Measurements from ENCODE around the gene KRT13. TPM values are rescaled to one million over a fixed set of nuclear protein-coding genes. Genes with fewer than 3 reads are reported as not detected.

Gene KRT13
- total RNA-seq, 1 donor from 2014 or later: 292 TPM

DNA sequence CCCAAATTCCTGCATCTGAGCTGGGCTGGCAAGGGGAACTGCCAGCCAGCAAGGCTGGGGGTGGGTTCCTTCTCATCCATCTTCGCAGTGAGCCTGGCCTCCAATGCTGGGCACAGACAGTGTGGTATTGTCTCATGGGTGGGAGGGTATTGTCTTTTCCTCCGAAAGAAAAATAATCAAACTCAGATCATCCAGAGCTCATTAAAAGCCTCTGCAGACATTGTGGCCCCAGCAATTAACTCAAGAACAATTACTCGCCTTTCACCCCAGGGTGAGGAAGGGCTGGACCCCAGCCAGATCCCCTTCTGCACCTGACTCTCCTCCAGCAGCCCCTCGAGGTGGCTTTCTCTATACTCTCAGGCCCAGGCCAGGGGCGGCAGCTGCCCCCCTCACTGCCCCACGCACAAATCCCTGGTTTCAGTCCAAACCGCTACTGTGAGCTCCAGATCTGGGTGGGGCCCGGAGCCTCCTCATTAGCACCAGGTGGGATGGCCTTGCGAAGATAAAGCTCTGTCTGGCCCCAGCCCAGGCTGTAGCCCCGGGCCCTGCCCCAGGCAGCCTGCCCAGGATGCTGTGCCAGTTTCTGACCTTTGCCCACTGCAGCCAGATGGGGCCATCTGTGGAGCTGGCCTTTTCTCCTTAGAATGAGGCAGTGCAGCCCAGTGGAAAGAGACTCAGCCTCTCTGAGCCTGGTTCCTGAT is 15.6 kb upstream of the KRT13 start:
- no peak for DNase-seq (ENCODE audit: low spot score)

DNA sequence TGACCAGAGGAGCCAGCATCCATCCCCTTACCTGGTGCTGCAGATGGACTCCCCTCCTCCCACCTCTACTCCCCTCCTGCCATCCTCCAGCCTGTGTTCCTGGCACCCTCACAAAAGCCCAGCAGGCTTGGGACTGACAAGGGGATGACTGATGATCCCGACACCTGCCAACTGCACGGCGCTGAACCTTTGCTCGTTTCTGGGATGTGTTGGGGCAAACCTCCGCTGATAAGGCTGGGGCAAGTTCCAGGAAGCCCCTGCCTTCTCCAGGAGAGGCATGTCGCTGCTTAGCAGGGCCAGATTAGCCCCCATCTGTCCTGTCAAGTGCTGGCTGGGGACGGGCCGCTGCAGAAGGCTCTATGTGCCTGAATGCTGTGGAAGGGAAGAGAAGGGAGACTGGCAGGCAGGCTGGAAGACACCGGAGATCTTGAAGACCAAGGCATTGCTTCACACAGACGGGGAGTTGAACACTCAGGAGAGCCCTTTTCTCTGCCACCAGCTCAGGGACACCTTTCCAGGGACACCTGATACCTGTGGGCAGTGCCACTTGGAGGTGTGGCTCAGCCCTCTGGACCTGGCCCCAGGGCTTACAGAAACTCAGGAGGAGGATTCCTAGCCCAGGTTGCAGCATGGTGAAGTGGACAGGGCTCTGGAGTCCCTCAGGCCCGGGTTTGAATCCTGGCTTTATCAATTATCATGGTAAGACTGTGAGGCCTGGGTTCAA is 14.3 kb upstream of the KRT13 start:
- DNase-seq (ENCODE audit: low spot score): peak; percentile 64

DNA sequence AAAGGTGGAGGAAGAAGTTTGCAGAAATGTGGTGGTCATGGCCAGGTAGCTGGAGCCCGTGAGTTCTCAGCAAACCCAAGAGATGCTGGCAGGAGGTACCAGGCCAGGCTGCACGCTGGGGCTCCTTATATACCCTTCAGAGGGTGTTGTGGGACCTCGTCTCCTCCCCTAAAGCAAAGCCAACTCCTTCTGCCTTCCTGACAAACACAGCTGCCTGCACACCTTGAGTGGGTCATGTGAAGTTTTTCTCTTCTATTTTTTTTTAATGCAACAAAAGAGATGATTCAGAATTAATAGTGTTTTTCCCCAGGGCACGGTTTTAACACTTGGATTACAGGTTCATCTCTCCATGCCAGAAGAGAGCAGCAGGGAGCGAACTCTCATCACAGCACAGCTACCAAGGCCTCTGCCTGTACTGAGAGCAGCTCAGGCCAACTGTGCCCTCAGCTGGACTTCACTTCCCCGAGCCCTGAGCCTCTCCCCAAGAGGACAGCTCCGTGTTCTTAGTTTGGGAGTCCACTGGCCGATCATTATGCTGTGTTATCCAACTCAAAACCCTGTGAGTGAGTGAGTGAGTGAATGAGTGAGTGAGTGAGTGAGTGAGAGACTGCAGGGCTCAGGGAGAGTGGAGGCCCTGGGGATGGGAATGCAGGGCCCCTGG is 13.5 kb upstream of the KRT13 start, which contains the start of gene KRT15:
TSS of gene KRT15 (minus strand) at position 102 of the 661 bp plus-strand sequence. CDS start at position 39, 63 bp downstream.
- peak; percentile 51 for DNase-seq (ENCODE audit: low spot score)

DNA sequence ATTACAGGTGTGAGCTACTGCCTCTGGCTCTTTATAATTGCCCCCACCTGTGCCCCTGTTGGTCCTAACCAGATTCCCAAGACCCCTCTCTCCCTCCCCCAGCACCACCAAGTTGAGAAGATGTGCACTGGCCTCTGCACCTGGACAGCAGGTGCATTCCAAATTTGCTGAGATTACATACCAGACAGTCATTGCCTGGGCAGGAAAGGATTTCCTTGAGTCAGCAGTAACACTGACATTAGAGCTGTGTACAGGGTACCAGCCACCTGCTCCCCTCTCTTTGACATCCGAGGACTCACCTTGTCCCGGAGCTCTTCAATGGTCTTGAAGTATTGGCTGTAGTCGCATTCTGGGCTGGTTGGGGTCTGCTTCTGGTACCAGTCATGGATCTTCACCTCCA is 12.6 kb upstream of the KRT13 start:
- DNase-seq (ENCODE audit: low spot score): no peak

DNA sequence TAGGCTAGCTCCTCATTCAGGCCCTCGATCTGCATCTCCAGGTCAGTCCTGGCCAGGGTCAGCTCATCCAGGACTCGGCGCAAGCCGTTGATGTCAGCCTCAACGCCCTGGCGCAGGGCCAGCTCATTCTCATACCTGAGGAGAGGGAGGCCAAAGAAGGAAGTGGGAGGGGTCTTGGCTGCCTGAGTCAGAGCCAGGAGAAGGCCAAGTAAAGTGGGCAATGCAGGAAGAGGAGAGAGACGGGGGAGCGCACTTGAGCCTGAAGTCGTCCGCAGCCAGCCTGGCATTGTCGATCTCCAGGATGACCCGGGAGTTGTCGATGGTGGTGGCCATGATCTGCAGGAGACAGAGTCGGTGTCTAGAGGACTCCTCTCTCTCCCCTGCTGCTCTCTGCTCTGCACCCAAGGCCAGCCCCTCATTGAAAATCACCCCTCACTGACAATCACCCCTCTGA is 11.4 kb upstream of the KRT13 start:
- DNase-seq (ENCODE audit: low spot score): no peak

DNA sequence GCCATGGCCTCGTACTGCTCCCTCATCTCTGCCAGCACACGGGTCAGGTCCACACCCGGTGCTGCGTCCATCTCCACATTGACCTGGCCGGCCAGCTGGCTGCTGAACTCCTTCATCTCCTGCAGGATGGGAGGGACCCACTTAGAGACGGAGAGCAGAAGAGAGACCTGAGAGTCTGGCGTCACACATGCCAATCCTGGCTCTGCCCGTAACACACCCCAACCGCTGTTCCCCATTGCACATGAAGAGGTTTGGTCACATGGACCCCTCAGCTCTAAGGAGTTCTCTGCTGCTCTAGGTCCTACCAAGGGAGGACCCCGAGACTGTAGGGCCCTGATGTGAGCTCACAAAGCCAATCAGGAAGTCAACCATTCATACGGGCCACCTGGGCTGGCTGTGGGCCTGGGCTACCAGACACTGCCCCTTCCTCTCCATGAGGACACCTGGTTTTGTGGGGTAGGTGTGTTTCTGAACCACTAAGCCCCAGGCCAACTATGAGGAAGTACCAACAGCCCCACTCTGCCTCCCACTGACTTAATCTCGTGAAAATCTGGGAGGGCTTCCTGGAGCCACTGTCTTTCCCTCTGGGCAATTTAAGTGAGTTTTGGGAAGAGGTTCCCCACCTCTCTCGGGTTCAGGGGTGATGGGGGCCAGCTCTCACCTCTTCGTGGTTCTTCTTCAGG is 10.9 kb upstream of the KRT13 start:
- DNase-seq (ENCODE audit: low spot score): no peak

DNA sequence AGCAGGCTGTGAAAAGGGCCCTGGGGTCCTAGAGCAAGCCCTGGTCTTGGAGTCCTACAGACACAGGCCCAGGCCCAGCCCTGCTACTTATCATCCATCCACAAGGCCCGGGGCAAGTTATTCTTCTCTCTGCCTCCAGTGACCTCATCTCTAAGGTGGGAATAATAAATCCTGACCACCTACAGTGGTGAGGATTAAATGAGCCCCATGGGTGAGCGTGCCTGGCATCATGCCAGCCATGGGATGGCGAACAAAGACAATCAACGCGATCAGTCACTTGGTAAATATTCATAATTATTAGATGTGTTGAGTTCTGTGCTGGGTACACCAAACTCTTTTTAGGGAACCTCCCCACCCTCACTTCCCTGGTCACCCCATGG is 7.7 kb upstream of the KRT13 start:
- no peak for DNase-seq (ENCODE audit: low spot score)

DNA sequence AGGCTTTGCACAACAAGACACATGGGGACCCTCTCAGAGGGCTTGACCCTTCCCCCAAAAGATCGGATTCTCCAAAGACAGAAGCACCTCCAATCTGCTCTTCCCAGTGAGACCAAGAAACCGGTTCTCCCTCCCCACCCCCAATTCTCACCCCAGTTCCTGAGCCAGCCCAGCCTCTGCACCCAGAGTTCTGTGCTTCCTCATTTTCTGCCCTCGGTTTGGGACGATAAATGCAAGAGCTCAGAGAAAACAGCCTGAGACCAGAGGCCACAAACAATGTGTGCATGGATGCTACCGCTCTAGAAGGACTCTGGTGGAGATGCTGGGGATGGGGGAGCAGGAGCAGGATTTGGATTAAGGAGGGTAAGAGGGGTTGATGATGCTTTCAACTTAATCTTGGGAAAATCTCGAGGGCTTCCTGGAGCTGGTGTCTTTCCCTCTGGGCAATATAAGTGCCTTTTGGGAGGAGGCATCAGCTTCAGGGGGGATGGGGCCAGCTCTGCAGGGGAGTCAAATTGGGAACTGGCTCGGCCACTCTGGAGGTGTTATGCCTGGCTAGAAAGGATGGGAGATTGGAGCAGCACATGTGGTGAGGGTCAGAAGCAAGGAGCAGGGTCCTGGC is 7.2 kb upstream of the KRT13 start:
- DNase-seq (ENCODE audit: low spot score): no peak

DNA sequence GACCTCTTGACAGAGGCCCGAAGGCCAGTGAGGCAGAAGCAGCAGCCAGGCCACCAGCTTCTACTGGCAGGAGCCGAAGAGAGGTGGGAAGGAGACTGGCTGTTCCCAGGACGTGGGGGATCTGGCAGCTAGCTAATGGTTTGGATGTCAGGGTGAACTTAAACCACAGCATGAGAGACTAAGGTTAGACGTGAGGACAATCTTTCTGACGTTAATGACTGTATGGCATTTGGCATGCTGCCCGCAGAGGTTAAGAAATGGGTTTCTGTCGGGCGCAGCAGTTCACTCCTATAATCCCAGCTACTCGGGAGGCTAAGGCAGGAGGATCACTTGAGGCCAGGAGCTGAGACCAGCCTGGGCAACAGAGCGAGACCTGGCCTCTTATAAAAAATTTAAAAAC is 6.3 kb upstream of the KRT13 start:
- no peak for DNase-seq (ENCODE audit: low spot score)

DNA sequence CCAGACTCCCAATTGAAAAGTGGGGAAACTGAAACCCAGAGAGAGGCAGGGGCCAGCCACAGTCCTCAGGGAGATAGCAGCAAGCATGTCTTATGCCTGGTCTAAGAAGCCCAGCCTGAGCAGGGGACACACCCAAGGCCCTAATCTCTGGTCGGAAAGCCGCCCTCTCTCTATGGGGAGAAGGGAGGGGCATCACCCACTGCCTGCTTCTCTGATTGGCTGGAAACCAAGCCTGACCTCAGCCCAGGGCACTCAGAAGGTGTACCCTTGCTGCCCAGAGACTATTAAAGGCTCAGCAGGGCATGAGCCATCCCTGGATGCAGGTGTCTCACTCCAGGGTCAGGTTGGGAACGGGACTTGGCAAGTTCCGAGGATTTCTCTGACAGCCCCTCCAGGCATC is 5.7 kb upstream of the KRT13 start:
- peak; percentile 72 for DNase-seq (ENCODE audit: low spot score)

DNA sequence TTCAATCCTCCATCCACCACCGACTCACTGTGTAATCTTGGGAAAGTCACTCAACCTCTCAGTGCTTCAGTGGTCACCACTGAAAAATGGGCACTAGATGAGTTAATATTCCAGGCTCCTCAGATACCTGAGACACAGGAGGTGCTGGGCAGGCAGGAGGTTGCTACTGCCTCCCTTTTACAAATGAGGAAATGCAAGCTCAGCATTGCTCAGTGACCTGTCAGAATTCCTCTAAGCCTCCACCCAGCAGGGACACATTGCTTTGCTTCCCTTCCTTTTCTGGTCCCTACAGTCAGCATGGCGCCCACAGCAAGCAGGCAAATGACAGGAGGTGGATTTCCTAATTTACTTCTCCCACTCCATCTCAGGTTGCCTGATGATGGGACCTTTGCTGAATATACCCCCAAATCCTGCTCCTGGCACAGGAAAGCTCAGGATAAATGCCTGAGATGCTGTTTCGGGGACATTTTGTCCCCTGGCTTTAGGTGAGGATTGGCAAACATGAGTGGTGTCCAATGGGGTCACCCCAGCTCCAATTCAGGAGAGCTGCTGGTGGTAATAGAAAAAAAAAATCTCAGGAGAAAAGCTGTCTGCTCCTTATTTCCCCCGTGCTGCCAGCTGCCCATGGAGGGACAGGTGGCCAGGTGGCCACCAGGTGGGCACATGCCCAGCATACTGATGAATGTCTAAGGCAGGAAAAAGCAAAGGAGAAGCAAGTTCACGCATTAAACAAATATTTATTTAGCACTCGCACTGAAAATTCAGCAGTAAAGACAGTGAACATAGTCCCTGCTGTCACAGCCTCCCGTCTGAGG is 5.0 kb upstream of the KRT13 start:
- DNase-seq (ENCODE audit: low spot score): no peak

DNA sequence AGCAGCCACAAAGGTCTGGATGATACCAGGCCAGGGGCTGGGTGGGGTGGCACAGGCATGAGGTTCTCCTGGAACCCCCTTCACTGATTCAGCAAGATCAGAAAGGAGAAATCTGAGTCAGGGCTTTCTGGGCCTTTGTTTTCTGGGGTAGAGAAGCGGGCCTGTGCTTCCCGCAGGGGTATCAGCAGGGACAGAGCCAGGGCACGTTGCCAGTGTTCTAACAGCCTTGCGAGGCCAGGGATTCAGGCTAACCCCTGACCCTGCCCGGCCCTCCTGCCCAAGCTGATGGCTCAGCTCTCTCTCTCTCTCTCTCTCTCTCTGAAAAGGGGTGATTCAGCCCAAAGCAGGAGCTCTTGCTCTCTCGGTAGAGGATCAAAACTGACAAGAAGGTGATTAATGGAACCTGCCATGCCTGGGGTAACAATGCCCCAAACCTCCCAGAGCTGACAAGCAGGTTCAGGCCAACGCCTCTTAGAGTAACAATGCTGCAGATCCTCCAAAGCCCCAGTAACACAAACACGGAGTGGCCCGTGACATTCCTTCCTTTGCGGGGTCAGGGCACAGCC is 2.0 kb upstream of the KRT13 start:
- peak; percentile 59 for DNase-seq (ENCODE audit: low spot score)

DNA sequence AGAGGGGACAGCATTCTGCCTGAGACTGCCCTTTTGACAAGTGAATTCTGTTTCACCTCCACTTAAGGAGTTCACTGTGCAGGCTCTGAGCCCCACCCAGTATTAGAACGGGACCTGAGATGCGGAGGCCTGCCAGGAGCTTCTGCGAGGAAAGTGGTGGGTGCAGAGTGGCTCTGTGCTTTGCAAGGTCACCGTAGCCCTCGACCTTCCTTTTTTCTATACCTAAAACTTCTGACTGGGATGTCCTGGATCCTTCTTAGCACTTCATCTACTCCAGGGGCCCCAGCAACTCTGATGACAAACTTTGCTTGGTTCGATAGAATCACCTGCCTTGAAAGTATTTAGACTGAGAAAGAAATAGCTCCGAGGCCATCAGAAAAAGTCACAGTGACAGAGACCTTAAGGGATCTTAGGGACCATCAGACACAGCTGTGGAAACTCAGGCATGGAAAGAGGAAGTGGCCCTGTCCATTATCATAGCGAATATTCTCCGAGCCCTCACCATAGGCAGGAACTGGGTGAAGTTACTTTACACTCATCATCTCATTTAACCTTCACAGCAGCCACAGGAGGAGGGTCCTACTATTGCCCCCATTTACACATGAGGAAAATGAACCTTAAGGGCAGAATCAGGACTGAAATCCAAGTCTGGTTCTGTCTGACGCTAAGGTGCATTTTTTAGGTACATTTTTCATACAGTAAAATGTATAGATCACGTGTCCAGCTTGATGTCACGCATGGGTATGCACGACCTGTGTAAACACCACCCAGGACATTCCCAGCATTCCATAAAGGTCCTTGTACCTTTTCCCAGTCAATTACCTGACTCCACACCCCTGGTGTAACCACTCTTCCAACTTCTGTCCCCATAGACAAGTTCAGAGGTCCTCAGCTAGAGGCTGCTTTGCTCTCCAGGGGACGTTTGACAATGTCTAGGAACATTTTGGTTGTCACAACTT is 676 bp upstream of the KRT13 start:
- no peak for DNase-seq (ENCODE audit: low spot score)

DNA sequence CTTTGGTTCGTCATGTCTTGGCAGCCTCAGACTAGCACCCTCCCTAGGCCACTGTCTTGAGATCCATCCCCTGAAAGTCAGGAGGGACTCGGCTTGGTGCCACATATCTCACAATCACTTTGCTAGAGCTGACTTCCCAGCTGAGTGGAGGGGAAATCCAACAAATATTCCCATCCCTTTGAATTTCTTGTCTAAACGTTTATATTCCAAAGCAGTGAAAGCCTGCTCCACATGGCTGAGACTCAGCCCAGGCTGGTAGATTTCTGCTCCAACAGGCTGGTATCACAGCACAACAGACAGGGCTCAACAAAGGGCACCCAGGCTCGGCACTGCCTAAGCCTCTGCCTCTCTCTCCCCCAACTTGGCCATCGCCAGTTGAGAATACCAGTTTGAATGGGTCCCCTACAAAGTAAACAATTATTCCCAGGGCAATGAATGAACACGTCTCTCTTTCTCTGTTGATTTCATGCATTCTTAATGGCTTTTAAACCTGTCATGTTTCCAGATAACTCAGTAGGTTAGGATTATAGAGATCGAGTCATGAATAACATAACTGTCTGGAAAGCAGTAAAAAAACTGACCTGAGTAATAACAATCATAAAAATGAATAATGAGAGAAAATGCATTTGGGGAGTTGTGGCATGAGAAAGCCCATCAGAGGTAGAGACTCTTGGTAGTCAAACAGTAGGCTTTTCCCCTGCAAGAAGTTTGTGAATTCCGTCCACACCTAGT is 1.0 kb downstream of the KRT13 start:
- DNase-seq (ENCODE audit: low spot score): peak; percentile 28

DNA sequence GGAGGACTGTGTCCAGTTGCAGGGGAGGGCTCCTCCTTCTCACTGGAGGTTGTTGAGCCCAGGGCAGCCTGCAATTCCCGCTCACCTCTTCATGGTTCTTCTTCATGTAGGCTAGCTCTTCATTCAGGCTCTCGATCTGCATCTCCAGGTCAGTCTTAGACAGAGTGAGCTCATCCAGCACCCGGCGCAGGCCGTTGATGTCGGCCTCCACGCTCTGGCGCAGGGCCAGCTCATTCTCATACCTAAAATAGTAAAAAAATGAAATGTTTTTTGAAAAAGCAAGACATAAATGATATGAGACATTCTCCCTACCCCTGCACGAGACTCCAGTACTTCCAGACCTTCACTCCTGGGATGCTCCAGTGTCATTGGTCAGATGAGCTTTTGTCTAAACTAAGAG is 2.2 kb downstream of the KRT13 start:
- DNase-seq (ENCODE audit: low spot score): no peak

DNA sequence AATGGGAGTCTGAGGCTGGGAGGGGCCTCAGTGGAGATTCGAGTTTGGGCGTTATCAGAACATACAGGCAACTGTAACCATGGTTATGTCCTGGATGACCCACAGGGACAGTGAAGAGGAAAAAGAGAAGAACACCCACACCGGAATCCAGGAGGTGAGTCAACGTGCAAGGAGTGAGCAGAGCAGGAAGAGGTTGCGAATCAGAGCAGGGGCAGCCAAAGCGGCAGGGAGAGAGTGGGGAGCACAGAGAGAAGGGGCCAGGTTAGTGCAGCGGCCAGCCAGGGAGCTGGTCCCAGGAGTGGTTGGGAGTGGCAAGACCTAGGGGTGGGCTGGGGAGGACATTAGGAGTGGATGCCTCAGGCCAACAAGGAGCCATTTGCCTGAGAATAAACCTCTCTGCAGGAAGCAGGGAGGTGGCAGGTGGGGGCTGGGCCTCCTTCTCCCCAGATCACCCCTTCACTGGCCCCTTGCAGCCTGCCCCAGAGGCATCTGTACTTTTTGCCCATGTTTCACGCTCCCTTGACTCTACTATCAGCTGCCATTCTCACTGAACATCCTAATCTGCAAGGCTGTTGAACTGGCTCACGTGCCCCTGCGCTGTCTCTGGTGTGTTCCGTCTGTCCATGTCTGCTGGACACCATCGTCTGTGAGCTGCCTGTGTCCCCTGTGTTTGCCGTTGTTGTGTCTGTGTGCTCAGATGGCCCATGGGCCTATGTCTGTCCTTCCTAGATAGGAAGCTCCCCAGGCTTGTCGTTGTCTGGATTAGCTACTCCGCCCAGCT is 5.1 kb downstream of the KRT13 start:
- peak; percentile 29 for DNase-seq (ENCODE audit: low spot score)

DNA sequence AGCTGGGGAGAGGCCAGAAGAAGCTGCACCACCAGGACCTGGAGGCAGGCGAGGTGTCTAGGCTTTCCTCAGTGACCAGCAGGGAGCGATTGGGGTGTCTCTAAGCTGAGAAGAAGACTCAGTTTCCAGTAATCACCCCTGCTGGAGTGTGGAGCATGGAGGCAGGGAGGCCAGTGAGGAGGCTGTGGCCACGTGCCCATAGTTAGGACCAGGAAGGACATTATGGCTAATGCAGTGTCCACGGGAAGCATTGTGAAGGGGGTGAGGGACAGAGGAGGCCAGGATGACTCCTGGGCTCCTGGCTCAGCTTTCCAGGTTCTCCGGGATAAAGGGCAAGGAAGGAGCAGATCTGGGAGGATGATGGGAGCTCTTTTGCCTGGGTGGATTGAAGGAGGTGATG is 5.7 kb downstream of the KRT13 start:
- no peak for DNase-seq (ENCODE audit: low spot score)

DNA sequence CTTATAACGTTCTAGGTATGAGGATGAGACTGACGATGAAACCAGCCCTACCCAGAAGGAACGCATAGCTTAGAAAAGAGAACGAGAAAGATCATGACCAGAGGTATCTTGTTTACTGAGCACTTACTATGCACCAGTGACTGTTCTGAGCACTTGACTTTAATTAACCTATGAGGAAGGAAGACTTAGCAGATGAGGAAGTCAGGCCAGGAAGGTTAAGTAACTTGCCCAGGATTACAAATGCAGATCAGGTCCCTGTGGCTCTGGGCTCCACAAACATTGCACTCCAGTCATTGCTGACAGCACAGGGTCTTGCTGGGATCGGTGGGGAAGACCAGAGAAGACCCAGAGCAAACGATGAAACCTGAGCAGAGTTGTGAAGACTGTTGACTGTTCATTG is 7.1 kb downstream of the KRT13 start:
- no peak for DNase-seq (ENCODE audit: low spot score)

Measured in umbilical cord (tissue), 2 donors.